Ishikawa (cell line): ENCODE data around the gene RAD9B.
A peak's percentile ranks its signal among the peaks of the same experiment; 100 is the strongest.

ENCODE experiments used
- CEBPB ChIP-seq: IDR thresholded peaks from 2 replicates; pipeline ENCODE4 v1.6.1; 2012
- CREB1 ChIP-seq: IDR thresholded peaks from 2 replicates; pipeline ENCODE4 v1.6.1; 2012; ENCODE audit warnings: low read depth
- EGR1 ChIP-seq: IDR thresholded peaks from 2 replicates; pipeline ENCODE4 v1.6.1; 2012
- EP300 ChIP-seq: IDR thresholded peaks from 2 replicates; pipeline ENCODE4 v1.6.1; 2012; ENCODE audit warnings: borderline replicate concordance
- FOXM1 ChIP-seq: IDR thresholded peaks from 2 replicates; pipeline ENCODE4 v1.6.1; 2012; ENCODE audit warnings: low read depth, borderline replicate concordance
- NFIC ChIP-seq: IDR thresholded peaks from 2 replicates; pipeline ENCODE4 v1.6.1; 2012
- RAD21 ChIP-seq: IDR thresholded peaks from 2 replicates; pipeline ENCODE4 v1.6.1; 2012; ENCODE audit warnings: low read depth
- TAF1 ChIP-seq: IDR thresholded peaks from 2 replicates; pipeline ENCODE4 v1.6.1; 2012; ENCODE audit warnings: low read depth, mild to moderate bottlenecking
- TCF12 ChIP-seq: IDR thresholded peaks from 2 replicates; pipeline ENCODE4 v1.6.1; 2012; ENCODE audit warnings: low read depth
- TEAD4 ChIP-seq: IDR thresholded peaks from 2 replicates; pipeline ENCODE4 v1.6.1; 2012
- YY1 ChIP-seq: IDR thresholded peaks from 2 replicates; pipeline ENCODE4 v1.6.1; 2012; ENCODE audit warnings: low read depth
- ZBTB7A ChIP-seq: IDR thresholded peaks from 2 replicates; pipeline ENCODE4 v1.6.1; 2012; ENCODE audit warnings: low read depth
- TF ChIP-seq, protein P1 (sequence below): IDR thresholded peaks from 2 replicates; pipeline ENCODE4 v1.6.1; 2012
- TF ChIP-seq, protein P2 (sequence below): IDR thresholded peaks from 2 replicates; pipeline ENCODE4 v1.6.1; 2012; ENCODE audit warnings: low read depth, mild to moderate bottlenecking
- TF ChIP-seq, protein P3 (sequence below): IDR thresholded peaks from 2 replicates; pipeline ENCODE4 v1.6.1; 2012

RAD9B gene

DNA sequence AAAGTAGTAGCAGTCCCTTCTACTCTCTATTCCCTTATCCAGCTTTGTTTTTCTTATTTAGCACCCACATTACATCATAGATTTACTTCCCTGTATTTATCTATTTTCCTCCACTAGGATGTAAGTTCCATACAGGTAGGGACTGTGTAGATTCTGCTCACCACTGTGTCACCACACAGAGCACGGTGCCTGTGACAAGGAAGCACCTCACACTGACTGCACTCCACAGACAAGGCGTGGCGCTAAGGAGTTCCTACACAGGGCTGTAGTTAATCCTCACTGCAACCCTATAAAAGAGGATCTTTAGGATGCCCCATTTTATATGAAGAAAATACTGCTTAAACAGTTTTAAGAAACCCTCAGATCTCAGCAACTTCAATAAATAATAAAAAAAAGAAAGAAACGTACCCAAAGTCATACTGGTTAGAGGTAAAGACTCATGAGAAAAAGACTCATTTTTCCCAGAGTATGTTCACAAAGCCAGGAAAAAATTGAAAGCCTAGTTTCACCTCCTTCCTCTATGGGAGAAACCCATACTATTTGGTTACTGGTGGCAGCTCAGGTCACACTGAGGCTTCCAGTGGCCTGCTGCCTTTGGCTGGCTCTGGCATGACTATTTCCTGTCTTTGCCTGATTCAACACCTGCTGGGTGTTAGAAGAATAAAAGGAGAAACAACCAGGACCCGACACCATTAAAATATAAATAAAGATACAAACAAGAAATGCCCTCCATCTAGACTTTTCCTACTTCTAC is 36.9 kb downstream of the RAD9B start:
- TF ChIP-seq CREB1 (no peak), TEAD4 (no peak), EGR1 (no peak), EP300 (no peak), TCF12 (no peak), ZBTB7A (no peak), FOXM1 (no peak), RAD21 (no peak)

DNA sequence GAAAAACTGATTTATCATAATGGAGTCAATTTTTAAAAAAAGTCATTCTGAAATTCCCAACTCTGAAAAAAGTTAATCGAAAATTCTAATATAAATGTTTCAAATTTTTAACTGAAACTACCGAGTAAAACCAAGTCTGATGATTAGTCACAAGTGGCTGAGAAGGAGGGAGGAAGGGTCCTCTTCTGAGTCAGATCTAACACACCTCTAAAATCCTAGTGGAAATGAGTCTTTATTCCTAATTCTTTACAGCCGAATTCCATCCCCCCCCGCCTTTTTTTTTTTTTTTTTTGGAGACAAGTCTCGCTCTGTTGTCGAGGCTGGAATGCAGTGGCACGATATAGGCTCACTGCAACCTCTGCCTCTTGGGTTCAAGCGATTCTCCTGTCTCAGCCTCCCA is 37.9 kb downstream of the RAD9B start:
- TF ChIP-seq YY1: no peak
- no peak for TF ChIP-seq EP300
- no peak for TF ChIP-seq CEBPB
- TF ChIP-seq FOXM1: no peak
- TF ChIP-seq, protein P1, sequence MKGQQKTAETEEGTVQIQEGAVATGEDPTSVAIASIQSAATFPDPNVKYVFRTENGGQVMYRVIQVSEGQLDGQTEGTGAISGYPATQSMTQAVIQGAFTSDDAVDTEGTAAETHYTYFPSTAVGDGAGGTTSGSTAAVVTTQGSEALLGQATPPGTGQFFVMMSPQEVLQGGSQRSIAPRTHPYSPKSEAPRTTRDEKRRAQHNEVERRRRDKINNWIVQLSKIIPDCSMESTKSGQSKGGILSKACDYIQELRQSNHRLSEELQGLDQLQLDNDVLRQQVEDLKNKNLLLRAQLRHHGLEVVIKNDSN: no peak
- no peak for TF ChIP-seq ZBTB7A
- TF ChIP-seq, protein P2, sequence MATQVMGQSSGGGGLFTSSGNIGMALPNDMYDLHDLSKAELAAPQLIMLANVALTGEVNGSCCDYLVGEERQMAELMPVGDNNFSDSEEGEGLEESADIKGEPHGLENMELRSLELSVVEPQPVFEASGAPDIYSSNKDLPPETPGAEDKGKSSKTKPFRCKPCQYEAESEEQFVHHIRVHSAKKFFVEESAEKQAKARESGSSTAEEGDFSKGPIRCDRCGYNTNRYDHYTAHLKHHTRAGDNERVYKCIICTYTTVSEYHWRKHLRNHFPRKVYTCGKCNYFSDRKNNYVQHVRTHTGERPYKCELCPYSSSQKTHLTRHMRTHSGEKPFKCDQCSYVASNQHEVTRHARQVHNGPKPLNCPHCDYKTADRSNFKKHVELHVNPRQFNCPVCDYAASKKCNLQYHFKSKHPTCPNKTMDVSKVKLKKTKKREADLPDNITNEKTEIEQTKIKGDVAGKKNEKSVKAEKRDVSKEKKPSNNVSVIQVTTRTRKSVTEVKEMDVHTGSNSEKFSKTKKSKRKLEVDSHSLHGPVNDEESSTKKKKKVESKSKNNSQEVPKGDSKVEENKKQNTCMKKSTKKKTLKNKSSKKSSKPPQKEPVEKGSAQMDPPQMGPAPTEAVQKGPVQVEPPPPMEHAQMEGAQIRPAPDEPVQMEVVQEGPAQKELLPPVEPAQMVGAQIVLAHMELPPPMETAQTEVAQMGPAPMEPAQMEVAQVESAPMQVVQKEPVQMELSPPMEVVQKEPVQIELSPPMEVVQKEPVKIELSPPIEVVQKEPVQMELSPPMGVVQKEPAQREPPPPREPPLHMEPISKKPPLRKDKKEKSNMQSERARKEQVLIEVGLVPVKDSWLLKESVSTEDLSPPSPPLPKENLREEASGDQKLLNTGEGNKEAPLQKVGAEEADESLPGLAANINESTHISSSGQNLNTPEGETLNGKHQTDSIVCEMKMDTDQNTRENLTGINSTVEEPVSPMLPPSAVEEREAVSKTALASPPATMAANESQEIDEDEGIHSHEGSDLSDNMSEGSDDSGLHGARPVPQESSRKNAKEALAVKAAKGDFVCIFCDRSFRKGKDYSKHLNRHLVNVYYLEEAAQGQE: no peak
- no peak for TF ChIP-seq TEAD4
- no peak for TF ChIP-seq RAD21
- no peak for TF ChIP-seq EGR1
- TF ChIP-seq TCF12: no peak
- no peak for TF ChIP-seq CREB1

DNA sequence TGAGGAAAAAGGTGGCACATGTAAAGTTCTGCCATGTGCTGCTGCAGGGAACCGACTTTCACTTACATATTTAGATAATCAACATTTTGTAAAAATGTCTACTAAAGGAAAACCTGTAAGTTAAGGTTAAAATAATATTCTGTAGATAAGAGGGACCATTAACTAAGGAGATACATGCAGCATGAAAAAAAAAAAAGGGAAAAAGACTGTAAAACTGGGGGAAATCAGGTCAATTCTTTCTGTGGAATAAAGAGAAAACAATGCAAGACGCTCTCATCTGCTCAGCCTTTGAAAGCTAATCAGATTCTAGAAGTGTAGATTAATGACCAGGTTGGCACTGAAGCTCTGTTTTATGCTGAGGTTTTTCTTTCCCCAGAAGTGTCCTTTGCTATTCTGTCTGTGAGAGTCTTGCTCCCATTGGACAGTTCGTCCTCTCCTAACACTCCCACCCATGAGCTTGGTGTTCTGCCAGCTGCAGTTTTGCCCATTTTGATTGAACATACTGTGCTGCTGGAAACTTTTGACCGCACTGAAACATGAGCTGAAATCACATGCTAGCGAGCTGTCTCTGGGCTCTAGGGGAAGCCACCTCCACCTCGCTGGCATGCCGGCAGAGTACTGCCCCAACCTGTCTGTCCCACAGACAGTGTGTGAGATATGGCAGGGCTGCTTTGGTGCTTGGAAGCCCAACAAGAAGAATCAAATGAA is 41.3 kb downstream of the RAD9B start:
- TF ChIP-seq, protein P1: peak; percentile 48
- TF ChIP-seq, protein P2: no peak
- TF ChIP-seq EP300: peak; percentile 42; the same call in 1 of the 2 replicates
- TF ChIP-seq NFIC: peak; percentile 86
- TF ChIP-seq, protein P3, sequence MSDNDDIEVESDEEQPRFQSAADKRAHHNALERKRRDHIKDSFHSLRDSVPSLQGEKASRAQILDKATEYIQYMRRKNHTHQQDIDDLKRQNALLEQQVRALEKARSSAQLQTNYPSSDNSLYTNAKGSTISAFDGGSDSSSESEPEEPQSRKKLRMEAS: peak; percentile 84
- no peak for TF ChIP-seq FOXM1
- peak; percentile 52; the same call in 1 of the 2 replicates for TF ChIP-seq YY1
- TF ChIP-seq TAF1: no peak
- no peak for TF ChIP-seq CREB1
- TF ChIP-seq RAD21: no peak
- peak; percentile 54; the same call in 1 of the 2 replicates for TF ChIP-seq TCF12
- TF ChIP-seq TEAD4: peak; percentile 64
- TF ChIP-seq CEBPB: no peak
- TF ChIP-seq ZBTB7A: no peak
- TF ChIP-seq EGR1: no peak

DNA sequence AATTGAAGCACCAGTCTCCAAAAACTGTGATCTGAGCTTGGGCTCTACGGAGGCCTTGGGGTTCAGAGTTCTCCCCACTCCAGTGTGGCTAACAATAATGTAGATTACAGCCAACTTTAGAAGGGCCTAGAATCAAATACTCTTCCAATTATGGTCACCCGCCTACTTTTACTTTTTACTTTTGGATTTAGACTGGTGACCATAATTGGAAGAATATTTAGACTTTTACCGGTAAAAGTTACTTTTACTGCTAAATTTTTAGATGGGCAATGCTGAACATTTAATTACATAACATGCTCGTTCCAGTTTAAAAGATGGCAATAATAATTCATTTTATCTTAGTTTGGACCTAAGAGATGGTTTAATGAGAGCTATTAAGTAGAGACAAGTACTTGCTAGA is 41.8 kb downstream of the RAD9B start:
- TF ChIP-seq, protein P3: no peak
- TF ChIP-seq EGR1: no peak
- TF ChIP-seq FOXM1: no peak

DNA sequence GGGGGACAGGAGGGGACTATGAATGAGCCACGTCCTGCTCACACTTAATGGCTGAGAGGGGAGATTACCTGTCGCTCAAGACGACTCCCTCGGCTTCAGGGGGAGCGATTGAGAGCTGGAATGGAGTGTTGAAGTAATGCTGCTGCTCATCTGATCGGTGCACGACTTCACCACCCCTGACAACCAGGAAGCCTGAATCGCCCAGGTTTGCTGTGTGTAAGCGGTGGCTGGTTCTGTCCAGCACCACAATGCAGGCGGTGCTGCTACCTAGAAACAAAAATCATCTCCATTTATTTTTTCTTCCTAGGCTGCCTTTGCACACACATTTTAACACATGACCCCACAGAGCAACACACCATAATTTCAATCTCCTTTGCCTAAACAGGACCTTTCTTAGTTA is 43.7 kb downstream of the RAD9B start:
- TF ChIP-seq FOXM1: no peak
- TF ChIP-seq, protein P2: no peak
- TF ChIP-seq, protein P3: no peak
- TF ChIP-seq, protein P1: no peak
- TF ChIP-seq YY1: no peak
- no peak for TF ChIP-seq ZBTB7A
